HL-60 (cell line): ENCODE measurements around the gene NLRX1.

Source experiments
- CTCF ChIP-seq: IDR thresholded peaks from one replicate; pipeline ENCODE4 v1.5.1; 2011; ENCODE audit warnings: low read length, control low read depth, inconsistent platforms; ENCODE audit not compliant: insufficient read depth
- GABPA ChIP-seq: IDR thresholded peaks from 2 replicates; pipeline ENCODE4 v1.6.1; 2012; ENCODE audit warnings: low read depth
- POLR2AphosphoS5 ChIP-seq: IDR thresholded peaks from 2 replicates; pipeline ENCODE4 v1.6.1; 2012; ENCODE audit warnings: low read depth
- REST ChIP-seq: IDR thresholded peaks from 2 replicates; pipeline ENCODE4 v1.6.1; 2012; ENCODE audit warnings: low read depth; ENCODE audit not compliant: insufficient replicate concordance

- no peak for TF ChIP-seq POLR2AphosphoS5
- TF ChIP-seq CTCF: no peak
- no peak for TF ChIP-seq GABPA
- TF ChIP-seq REST: no peak
These were observed 20.4 kb downstream of the NLRX1 start for GRCh38 chr11:119188887-119189286.
